Measurements from ENCODE around the gene ZGPAT. TPM values are rescaled to one million over a fixed set of nuclear protein-coding genes. Genes with fewer than 3 reads are reported as not detected.

Gene ZGPAT
- total and polyA plus RNA-seq, 12 donors: 11.8 to 44.7 (median 16.1) TPM

DNA sequence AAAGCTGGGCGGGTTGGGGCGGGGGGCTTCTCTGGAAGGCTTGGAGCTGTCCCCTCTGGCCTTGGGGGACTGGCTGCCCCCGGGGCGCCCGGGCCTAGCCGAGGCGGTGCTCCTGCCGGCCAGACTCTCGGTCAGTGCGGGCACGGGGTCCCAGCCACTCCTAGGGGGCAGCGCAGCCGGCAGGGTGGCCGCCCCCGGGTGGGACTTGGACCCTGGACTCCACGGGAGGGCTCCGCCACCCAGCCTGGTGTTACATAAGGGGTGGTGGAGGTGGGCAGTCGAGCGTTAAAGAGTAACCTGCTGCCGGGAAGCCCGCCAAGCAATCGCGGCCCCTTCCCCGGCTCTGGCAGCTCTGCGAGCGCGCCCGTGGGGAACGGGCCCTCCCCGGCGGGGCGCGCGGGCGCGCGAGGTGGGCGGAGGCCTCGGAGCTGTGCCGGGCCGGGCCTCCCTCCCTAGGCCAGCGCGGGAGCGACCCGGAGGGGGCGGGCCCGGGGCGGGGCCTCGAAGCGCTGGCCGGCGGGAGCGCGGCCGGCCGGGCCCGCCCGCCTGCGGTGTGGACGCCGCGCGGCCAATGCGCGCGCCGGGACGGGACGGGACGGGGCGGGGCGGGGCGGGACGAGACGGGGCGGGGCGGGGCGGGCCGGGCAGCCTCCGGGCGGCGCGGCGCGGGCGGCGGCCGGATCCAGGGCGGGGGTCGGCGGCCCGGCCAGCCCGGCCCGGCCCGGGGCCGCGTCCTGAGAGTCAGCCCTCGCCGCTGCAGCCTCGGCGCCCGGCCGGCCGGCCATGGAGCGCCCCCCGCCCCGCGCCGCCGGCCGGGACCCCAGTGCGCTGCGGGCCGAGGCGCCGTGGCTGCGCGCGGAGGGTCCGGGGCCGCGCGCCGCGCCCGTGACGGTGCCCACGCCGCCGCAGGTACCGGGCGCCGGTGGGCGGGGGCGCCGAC lies 31.6 kb downstream of the ZGPAT start, which contains the start of gene SLC2A4RG:
TSS of gene SLC2A4RG (plus strand) at position 647 of the 940 bp plus-strand sequence. CDS start at position 784, 137 bp downstream.
- H3K4me3 ChIP-seq: peak within 1 kb of the TSS; percentile 38 to 86 (median 72)
- intact Hi-C loops (cut with DNase I): loop anchor here in 1 of 10 donors (10.0 kb wide), 1 partner anchor 85 kb away; the partner anchor contains the start of genes RTEL1 and STMN3
- peak within 1 kb of the TSS; percentile 86 to 98 (median 95) for H3K27ac ChIP-seq
- H3K27me3 ChIP-seq: peaks cover 0 to 19% (median 0%) of the 10 kb centered on the region in 7 donors
- peaks cover 0 to 59% (median 25%) of the 10 kb centered on the region in 9 donors for H3K36me3 ChIP-seq
- ATAC-seq: peak; percentile 60 to 82 (median 67)
- H3K4me1 ChIP-seq: peaks cover 31 to 52% (median 38%) of the 10 kb centered on the region in 9 donors
- WGBS, 2 donors: 0 to 1% methylated on average over 72 to 121 of the region's 136 CpGs
- DNase-seq: peak; percentile 79 to 85
- TF ChIP-seq CTCF (IDR thresholded peaks at IDR 0.05): no peak
- H3K9me3 ChIP-seq: no peaks in the 10 kb centered on the region

DNA sequence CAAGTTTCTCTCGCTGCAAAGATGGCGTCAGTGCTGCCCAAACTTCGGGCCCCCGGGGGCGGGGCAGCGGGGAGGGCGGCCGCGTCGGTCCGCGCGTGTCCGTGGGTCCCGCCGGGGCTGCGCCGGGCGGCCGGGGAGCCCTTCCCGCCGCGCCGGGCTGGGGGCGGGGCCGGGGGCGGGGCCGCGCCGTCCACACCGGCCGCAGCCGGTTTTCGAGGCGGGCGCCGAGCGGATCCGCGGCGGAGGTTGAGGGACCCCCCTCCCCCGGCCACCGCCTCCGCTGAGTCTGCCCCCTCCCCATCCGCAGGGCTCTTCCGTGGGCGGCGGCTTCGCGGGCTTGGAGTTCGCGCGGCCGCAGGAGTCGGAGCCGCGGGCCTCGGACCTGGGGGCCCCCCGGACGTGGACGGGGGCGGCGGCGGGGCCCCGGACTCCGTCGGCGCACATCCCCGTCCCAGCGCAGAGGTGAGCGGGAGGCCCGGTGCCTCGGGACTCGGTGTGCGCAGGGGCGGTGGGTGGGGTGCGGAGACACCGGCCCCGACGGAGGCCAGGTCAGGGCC lies 32.3 kb downstream of the ZGPAT start:
- Histone ChIP-seq H3K4me3 (peak overlapping the region; percentile 30 to 86 (median 70)), H3K4me1 (peaks cover 31 to 52% (median 38%) of the 10 kb centered on the region in 9 donors), H3K9me3 (no peaks in the 10 kb centered on the region), H3K27ac (peak overlapping the region; percentile 84 to 96 (median 92)), H3K36me3 (peaks cover 0 to 59% (median 25%) of the 10 kb centered on the region in 9 donors), H3K27me3 (peaks cover 0 to 19% (median 0%) of the 10 kb centered on the region in 7 donors)
- ATAC-seq: peak in 4 of 8 donors; percentile 0 to 13 (median 4)
- peak in 1 of 2 donors; percentile 65 for DNase-seq
- no peak for TF ChIP-seq CTCF (IDR thresholded peaks at IDR 0.05)
- intact Hi-C loops (cut with DNase I): no loop called here
- 0 to 1% methylated on average over 55 to 79 of the region's 80 CpGs for WGBS, 2 donors

DNA sequence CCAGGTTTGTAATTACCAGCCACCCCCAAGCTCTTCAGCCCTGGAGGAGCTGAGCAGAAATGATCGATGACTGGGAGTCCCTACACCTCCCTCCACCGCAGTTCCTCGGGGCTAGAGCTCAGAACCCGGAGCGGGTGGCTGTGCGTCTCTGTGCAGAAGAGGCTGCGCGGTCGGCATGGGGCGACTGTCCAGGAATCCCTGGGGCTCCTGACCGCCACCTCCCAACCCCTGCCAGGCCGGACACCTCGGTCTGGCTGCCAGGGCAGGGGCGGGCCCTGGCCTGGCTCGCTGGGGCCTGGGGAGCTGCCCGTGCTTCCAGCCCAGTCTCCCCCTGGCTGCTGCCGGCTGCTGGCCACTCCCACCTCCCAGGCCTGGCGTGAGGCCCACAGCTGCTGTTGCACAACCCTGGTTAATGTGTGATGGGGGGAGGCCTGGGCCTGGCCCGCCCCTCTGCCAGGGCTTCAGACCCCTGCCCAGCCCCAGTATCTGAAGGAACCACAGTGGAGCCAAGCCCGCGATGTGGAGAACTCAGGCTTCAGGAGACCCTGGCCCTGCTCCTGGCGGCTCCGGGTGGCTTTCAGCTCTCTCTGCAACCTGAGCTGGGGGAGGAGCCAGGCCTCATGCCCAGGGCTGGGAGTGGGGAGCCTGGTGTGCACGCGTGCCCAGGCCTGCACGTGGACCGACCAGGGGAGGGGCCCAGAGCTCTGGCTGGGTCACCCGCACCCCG lies 33.0 kb downstream of the ZGPAT start:
- intact Hi-C loops (cut with DNase I): no loop called here

More for the DNA sequence above, 33.0 kb downstream of the ZGPAT start:
- H3K9me3 ChIP-seq: no peaks in the 10 kb centered on the region
- peaks cover 31 to 52% (median 38%) of the 10 kb centered on the region in 9 donors for H3K4me1 ChIP-seq
- H3K36me3 ChIP-seq: peaks cover 0 to 59% (median 21%) of the 10 kb centered on the region in 9 donors
- DNase-seq: peak; percentile 93 to 95
- peaks cover 0 to 19% (median 0%) of the 10 kb centered on the region in 7 donors for H3K27me3 ChIP-seq
- H3K4me3 ChIP-seq: peak overlapping the region; percentile 30 to 86 (median 70)
- WGBS, 2 donors: 1% methylated on average over 29 of the region's 29 CpGs
- peak; percentile 75 to 91 (median 85) for ATAC-seq
- peak in 6 of 9 donors; percentile 27 to 66 (median 47) for TF ChIP-seq CTCF (IDR thresholded peaks at IDR 0.05)
- peak overlapping the region; percentile 84 to 96 (median 92) for H3K27ac ChIP-seq
